Keratinocyte (primary cell): ENCODE data around the gene RBCK1.

Experiments
- EZH2 ChIP-seq: IDR thresholded peaks from one replicate; pipeline ENCODE4 v1.6.1; 2012; ENCODE audit warnings: inconsistent platforms, mild to moderate bottlenecking, low read length, moderate library complexity
- TF ChIP-seq, protein P1 (sequence below), 3 experiments: IDR thresholded peaks in 1 of 3; conservative IDR thresholded peaks in 1 of 3; optimal IDR thresholded peaks in 1 of 3; 2 replicates in 2 of 3; 3 replicates in 1 of 3; pipeline versions ENCODE3 to v1.5.1; 2011; ENCODE audit warnings: low read length in 3 of 3, mild to moderate bottlenecking in 3 of 3, moderate library complexity in 2 of 3, control low read depth in 1 of 3, inconsistent platforms in 1 of 3; ENCODE audit not compliant: insufficient read depth in 2 of 3; ENCODE audit errors: extremely low read depth in 1 of 3

DNA sequence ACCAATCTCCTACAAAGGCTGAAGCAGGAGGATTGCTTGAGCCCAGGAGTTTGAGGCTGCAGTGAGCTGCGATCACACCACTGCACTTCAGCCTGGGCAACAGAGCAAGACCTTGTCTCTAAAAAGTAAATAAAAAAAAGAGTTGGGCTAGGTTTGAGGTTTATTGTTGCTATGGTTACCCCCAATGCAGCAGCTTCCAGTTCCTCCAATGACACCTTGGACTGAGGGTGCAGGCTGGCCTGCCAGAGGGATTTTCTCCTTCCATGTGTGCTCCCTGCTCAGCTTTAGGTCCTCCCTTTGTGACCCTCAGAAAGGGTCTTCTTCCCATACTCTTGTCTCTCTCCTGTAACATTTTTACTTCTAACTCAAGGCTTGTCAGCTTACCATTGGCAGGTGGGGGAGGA is 64.8 kb downstream of the RBCK1 start:
- TF ChIP-seq, protein P1, sequence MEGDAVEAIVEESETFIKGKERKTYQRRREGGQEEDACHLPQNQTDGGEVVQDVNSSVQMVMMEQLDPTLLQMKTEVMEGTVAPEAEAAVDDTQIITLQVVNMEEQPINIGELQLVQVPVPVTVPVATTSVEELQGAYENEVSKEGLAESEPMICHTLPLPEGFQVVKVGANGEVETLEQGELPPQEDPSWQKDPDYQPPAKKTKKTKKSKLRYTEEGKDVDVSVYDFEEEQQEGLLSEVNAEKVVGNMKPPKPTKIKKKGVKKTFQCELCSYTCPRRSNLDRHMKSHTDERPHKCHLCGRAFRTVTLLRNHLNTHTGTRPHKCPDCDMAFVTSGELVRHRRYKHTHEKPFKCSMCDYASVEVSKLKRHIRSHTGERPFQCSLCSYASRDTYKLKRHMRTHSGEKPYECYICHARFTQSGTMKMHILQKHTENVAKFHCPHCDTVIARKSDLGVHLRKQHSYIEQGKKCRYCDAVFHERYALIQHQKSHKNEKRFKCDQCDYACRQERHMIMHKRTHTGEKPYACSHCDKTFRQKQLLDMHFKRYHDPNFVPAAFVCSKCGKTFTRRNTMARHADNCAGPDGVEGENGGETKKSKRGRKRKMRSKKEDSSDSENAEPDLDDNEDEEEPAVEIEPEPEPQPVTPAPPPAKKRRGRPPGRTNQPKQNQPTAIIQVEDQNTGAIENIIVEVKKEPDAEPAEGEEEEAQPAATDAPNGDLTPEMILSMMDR (optimal IDR thresholded peaks at IDR 0.05 in 1 of 3, IDR thresholded peaks at IDR 0.05 in 1 of 3, conservative IDR thresholded peaks at IDR 0.05 in 1 of 3; ENCODE audit: extremely low read depth in 1 of 3, insufficient read depth in 2 of 3, low read length in 3 of 3), result no peak
- no peak for TF ChIP-seq EZH2
